Activated naive CD8-positive, alpha-beta T cell (primary cell): ENCODE measurements around the gene ATP9B.

Experiments used
- H3K27ac Mint-ChIP-seq: one replicate; pipeline ENCODE4 v1.8.0; 2021; ENCODE audit warnings: mixed read lengths
- H3K27me3 Mint-ChIP-seq: one replicate; pipeline ENCODE4 v1.8.0; 2021; ENCODE audit warnings: mixed read lengths
- H3K36me3 Mint-ChIP-seq: one replicate; pipeline ENCODE4 v1.8.0; 2021; ENCODE audit warnings: mixed read lengths
- H3K4me1 Mint-ChIP-seq: one replicate; pipeline ENCODE4 v1.8.0; 2021; ENCODE audit warnings: low read depth, mixed read lengths
- H3K4me3 Mint-ChIP-seq: one replicate; pipeline ENCODE4 v1.8.0; 2021; ENCODE audit warnings: mild to moderate bottlenecking, mixed read lengths
- H3K9me3 Mint-ChIP-seq: one replicate; pipeline ENCODE4 v1.8.0; 2021; ENCODE audit warnings: low read depth, mixed read lengths

Gene ATP9B

DNA sequence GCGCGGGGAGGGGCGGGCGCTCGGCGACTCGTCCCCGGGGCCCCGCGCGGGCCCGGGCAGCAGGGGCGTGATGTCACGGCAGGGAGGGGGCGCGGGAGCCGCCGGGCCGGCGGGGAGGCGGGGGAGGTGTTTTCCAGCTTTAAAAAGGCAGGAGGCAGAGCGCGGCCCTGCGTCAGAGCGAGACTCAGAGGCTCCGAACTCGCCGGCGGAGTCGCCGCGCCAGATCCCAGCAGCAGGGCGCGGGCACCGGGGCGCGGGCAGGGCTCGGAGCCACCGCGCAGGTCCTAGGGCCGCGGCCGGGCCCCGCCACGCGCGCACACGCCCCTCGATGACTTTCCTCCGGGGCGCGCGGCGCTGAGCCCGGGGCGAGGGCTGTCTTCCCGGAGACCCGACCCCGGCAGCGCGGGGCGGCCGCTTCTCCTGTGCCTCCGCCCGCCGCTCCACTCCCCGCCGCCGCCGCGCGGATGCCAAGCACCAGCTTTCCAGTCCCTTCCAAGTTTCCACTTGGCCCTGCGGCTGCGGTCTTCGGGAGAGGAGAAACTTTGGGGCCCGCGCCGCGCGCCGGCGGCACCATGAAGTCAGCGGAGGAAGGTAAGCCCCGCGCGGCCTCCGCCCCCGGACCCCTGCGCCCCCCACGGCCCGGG is 326.7 kb downstream of the ATP9B start, which contains the start of gene NFATC1:
NFATC1 (plus strand) TSS at position 170 of the 644 bp plus-strand sequence; CDS start at position 465, 295 bp downstream.
- Mint-ChIP-seq H3K36me3 (peaks cover 3% of the 10 kb centered on the region), H3K4me1 (peaks cover 29% of the 10 kb centered on the region), H3K27ac (peak within 1 kb of the TSS; percentile 81), H3K27me3 (no peaks in the 10 kb centered on the region), H3K4me3 (peak within 1 kb of the TSS; percentile 87), H3K9me3 (no peaks in the 10 kb centered on the region)

DNA sequence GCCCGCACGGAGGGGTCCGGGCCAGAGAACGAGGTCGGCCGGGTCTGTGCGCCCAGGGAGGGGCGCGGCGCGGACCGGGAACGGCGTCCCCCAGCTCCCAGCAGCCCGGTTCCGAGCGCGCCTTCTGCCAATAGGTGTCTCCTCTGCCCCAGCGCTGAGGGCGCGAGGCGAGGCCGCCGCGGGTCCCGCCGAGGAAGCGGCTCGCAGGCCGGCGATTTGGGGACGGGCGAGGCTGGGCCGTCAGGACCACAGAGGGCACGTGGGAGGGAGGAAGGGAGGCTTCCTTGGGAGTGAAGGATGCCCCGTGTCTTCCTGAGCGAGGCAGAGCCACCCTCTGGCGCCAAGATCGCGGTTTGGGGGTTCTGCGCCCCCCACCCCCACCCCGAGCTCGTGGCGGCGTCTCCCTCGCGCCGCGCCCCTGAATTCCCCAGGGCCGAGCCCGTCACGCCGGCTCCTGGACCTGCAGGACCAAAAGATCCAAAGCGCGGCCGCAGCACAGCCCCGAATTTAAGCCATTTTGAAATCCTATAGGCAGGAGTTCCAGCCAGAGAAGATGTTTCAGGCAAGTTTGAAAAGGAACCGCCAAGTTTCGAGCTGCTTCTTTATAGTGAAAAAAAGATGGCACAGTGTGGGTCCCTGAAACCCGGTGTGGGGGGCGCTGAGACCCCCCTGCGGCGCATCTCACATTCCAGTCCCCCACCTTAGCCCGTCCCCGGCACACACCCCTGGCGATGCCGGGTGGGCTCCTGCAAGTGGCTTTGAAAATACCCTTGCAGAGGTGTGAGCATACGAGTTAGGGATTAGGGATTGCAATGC is 327.4 kb downstream of the ATP9B start:
- Mint-ChIP-seq H3K36me3 (peaks cover 3% of the 10 kb centered on the region), H3K27me3 (no peaks in the 10 kb centered on the region), H3K4me3 (peak overlapping the region; percentile 81), H3K27ac (peak overlapping the region; percentile 34), H3K9me3 (no peaks in the 10 kb centered on the region), H3K4me1 (peaks cover 34% of the 10 kb centered on the region)

DNA sequence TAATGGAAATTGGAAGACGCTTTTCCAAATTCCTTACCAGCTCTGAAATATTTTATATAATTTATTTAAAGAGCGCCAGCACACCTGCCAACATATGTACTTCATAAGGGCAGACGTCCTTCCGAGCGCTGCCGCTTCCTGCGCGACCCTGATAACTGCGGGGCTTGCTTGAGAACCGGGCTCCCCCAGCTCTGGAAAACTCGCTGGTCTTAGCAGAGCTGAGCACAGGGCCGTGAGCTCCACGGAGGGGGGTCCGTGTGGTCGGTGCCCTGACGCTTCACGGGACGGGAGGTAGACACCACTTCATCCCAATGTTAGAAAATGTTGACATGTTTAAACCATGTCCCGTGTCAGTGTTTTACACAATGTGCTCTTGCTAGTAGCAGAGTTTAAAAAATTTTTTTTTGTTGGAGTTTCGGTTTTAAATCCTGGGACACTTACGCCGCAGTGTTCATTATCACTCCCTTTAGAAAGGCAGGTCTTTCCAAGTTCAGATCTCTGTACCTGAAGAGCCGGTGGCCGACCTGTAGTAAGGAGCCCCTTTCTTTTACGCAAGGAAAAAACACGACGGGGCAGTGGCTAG is 328.1 kb downstream of the ATP9B start:
- H3K27ac Mint-ChIP-seq: no peak overlapping the region
- H3K27me3 Mint-ChIP-seq: no peaks in the 10 kb centered on the region
- H3K4me1 Mint-ChIP-seq: peaks cover 32% of the 10 kb centered on the region
- H3K36me3 Mint-ChIP-seq: peaks cover 3% of the 10 kb centered on the region
- peak overlapping the region; percentile 98 for H3K4me3 Mint-ChIP-seq
- no peaks in the 10 kb centered on the region for H3K9me3 Mint-ChIP-seq

DNA sequence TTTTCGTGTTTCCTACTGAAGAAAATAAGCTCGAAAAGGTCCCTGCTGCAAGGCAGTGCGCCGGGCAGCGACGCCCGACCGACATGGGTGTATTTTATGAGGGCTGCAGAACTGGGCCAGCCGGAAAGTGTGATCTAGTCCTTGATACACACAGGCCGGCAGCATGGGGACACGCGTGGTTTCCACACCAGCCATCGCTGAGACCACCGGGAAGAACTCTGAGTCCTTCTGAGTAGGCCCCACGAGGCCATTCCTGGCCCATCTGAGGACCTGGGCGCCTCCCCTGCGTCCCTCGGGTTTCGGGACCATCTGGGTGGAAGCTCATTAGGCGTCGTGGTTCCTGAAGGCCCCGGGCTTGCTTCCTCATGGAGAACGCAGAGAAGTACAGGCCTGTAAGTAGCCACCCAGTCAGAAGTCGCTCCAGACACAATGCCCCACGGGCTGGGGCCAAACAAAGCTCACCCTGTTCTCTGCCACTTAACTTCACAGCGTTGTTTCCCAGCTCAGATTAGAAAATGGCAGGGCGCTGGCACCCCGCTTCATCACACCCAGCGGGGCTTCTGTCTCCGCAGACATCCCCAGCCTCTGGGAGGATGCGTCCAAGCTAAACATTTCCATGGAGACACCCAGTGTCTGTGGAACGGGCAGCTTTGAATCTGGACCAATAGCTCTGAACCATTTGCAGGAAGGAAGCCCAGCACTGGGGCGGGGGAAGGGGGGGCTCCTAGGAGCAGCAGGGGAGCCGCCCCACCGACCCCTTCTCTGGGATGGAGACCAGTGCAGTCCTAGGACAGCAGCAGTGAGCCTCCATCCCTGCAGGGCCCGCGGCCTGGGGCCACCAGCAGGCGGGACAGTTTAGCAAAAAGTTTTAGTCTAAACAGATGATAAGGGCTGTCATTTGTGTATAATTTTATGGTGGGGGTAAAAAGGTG is 328.9 kb downstream of the ATP9B start:
- Mint-ChIP-seq H3K9me3 (no peaks in the 10 kb centered on the region), H3K4me3 (peak overlapping the region; percentile 98), H3K36me3 (peaks cover 3% of the 10 kb centered on the region), H3K27me3 (no peaks in the 10 kb centered on the region), H3K4me1 (peaks cover 33% of the 10 kb centered on the region), H3K27ac (peak overlapping the region; percentile 96)

DNA sequence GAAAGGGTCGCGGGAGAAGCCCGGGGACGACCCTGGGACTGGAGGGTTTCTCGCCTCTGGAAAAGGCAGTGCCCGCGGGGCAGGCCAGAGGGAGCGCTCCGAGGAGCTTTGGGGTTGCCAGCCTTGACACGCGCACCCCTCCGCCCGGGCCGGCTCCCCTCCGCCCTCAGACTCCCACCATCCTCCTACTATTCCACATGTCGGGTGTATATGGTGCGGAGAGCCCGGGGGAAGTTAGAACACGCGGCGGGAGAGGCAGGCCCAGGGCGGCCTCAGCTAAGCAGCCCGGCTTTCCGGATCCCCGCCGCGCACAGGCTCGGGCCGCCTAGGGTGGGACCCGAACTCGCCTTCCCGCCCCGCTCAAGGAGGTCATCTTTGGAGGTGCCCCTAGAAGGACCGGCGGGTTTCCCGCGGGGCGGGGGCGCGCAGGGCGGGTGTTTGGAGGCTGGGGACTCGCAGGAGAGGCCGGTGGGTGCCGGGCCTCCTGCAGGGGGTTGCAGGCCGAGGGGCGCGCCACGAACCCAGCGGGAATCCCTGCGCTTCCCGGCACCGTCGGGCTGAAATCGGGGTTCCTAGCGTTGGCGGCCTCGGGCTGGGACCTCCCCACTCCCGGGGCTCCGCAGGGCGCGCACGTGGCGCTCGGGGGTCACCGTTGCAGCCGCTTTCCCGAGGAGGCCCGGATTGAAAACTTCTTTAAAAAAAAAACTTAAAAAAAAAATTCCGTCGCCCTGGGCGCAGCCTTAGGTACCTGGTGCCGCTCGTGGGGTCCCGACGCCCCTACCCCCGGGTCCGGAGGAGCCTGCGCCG is 330.3 kb downstream of the ATP9B start:
- Mint-ChIP-seq H3K27me3 (no peaks in the 10 kb centered on the region), H3K4me3 (peak overlapping the region; percentile 98), H3K36me3 (peaks cover 3% of the 10 kb centered on the region), H3K4me1 (peaks cover 43% of the 10 kb centered on the region), H3K27ac (peak overlapping the region; percentile 96), H3K9me3 (no peaks in the 10 kb centered on the region)

DNA sequence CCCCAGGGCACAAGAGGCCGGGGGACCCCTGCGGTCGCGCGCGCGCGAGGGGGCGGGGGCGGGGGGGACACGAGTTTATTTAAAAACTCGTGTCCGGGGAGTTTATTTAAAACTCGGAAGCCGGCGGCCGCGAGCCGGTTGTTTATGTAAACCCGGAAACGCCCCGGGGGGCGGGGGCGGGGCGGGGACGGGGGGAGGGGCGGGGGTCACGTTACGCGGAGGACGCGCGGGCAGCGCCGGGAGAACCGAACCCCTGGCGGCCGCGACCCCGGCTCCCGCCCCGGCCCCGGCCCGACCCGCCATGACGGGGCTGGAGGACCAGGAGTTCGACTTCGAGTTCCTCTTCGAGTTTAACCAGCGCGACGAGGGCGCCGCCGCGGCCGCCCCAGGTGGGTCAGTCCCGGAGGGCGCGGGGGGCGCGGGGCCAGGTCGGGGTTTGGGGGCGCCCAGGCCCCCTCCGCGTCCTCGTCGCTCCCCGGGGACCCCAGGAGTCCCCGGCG is 330.9 kb downstream of the ATP9B start:
- Mint-ChIP-seq H3K4me1 (peaks cover 48% of the 10 kb centered on the region), H3K9me3 (no peaks in the 10 kb centered on the region), H3K27me3 (no peaks in the 10 kb centered on the region), H3K27ac (no peak overlapping the region), H3K36me3 (peaks cover 3% of the 10 kb centered on the region), H3K4me3 (no peak overlapping the region)

DNA sequence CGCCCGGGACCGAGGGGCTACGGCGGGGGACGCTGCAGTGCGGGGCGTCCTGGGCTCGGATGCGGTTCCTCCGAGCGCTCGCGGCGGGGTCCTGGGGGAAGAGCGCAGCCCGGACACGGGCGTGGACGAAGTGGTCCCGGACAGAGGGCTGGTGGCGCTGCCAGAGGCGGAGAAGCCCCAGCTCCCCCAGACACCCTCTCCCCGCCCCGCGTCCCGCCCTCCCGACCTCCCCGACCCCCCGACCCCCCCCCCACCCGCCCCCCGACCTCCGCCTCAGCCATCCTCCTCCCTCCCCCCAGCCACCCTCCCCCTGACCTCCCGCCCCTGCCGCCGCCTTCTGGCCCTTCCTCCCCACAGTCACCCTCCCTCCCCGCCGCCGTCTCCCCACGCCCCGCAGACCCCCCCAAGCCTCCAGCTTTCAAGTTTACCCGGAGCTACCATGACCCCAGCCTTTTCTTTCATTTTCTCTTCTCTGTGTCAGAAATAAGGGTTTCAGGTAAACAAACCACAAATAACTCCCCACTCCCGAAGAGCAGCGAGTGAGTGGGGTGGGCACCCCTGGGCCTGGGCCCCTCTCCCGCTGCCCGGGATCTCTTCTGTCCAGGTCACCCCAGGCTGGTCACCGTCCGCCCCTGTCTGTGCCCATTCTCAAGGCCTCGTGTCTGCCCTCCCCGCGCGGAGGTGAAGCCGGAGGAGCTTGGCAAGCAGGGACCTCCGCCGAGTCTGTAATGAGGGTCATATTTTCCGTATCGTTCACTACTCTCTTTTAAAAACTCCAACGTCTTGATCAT is 331.6 kb downstream of the ATP9B start:
- peaks cover 54% of the 10 kb centered on the region for H3K4me1 Mint-ChIP-seq
- peaks cover 4% of the 10 kb centered on the region for H3K36me3 Mint-ChIP-seq

DNA sequence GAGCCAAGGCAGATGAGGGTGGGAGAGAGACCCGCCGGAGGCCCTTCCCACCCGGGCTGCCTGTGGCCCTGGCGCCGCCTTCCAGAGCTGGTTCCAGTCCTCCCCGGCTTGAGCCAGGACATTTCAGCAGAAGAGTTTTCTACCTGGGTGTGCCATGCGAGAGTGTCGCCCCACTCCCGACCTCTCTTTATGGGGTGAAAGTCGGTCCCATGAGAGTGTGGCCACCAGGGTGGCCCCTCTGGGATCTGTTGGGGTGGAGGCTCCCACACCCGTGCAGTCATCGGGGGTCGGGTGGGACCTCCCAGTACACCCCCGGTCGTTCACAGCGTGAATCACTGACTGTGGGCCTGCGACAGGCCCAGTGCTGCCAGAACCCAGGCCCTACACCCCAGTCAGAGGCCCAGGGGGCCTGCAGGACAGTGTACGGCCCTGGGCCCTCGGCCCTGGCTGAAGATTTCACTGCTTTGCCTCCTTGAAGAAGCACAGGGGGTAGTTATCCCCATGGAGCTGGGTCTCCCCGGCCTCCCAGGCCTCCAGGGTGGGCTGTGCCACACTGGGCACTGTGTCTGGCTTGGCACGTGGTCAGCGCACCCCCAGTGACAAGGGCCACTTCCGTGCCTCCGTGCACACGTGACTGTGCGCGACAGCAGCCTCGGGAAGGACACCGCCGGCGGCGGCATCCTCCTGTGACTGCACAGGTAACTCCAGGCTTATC is 332.5 kb downstream of the ATP9B start:
- H3K36me3 Mint-ChIP-seq: peaks cover 11% of the 10 kb centered on the region
- H3K4me1 Mint-ChIP-seq: peaks cover 62% of the 10 kb centered on the region
- H3K27ac Mint-ChIP-seq: peak overlapping the region; percentile 95
- H3K4me3 Mint-ChIP-seq: peak overlapping the region; percentile 87
- H3K27me3 Mint-ChIP-seq: no peaks in the 10 kb centered on the region
- no peaks in the 10 kb centered on the region for H3K9me3 Mint-ChIP-seq

More for the DNA sequence above, 331.6 kb downstream of the ATP9B start:
- peak overlapping the region; percentile 87 for H3K4me3 Mint-ChIP-seq
- no peaks in the 10 kb centered on the region for H3K27me3 Mint-ChIP-seq
- H3K27ac Mint-ChIP-seq: peak overlapping the region; percentile 95
- H3K9me3 Mint-ChIP-seq: no peaks in the 10 kb centered on the region

DNA sequence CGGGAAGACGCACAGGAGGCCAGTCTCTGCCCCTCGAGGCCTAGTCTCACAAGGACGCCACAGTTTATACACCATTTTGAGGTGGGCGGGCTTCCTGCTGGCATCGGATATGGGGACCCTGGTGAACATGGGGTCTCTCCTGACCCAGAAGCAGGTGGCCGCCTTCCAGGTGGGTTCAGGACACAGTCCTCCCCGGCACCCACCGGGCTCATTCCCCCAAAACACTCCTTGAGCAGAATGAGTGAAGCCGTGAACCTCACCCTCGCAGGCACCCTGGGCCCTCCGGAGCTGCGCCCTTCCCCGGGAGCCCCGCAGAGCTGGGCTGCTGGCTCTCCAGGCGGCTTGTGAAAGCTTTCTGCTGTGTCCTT is 333.0 kb downstream of the ATP9B start:
- Mint-ChIP-seq H3K36me3 (peaks cover 11% of the 10 kb centered on the region), H3K9me3 (no peaks in the 10 kb centered on the region), H3K4me3 (peak overlapping the region; percentile 87), H3K27ac (peak overlapping the region; percentile 98), H3K4me1 (peaks cover 62% of the 10 kb centered on the region), H3K27me3 (no peaks in the 10 kb centered on the region)

DNA sequence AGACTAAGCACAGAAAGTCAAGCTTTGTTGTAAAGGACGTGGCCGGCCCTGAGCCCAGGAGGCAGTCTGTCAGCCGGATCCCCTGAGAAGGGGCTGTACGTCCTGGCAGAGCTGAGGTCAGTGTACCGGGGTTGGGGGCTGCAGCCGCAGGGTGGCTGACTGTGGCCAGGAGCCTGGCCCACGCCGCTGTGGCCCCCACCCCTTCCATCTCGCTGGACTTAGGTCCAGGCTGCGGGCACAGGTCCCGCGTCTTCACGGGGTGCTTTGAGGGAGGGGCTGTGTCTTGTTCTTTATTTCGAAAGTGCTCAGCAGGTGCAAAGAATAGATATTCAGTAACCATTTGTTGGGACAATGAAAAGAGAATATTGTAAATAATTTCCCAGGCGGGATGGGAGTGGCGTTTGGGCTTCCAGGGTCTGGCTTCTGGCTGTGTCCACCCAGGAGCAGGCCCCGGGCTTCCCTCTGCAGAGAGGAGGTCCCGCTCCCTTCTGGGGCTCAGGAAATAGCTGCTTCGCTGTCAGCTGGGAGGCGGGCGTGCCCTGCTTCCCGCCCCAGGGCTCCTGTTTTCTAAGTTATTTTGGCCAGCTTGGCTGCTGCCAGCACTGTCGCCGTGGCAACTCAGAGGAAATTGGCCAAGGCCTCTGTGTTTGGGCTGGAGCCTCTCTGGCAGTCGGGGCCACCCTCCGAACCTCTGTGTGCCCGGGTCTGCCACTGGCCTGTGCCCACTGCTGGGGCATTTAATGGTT is 334.0 kb downstream of the ATP9B start:
- Mint-ChIP-seq H3K9me3 (no peaks in the 10 kb centered on the region), H3K36me3 (peaks cover 11% of the 10 kb centered on the region), H3K27me3 (no peaks in the 10 kb centered on the region), H3K4me1 (peaks cover 67% of the 10 kb centered on the region), H3K4me3 (peak overlapping the region; percentile 87), H3K27ac (peak overlapping the region; percentile 98)

DNA sequence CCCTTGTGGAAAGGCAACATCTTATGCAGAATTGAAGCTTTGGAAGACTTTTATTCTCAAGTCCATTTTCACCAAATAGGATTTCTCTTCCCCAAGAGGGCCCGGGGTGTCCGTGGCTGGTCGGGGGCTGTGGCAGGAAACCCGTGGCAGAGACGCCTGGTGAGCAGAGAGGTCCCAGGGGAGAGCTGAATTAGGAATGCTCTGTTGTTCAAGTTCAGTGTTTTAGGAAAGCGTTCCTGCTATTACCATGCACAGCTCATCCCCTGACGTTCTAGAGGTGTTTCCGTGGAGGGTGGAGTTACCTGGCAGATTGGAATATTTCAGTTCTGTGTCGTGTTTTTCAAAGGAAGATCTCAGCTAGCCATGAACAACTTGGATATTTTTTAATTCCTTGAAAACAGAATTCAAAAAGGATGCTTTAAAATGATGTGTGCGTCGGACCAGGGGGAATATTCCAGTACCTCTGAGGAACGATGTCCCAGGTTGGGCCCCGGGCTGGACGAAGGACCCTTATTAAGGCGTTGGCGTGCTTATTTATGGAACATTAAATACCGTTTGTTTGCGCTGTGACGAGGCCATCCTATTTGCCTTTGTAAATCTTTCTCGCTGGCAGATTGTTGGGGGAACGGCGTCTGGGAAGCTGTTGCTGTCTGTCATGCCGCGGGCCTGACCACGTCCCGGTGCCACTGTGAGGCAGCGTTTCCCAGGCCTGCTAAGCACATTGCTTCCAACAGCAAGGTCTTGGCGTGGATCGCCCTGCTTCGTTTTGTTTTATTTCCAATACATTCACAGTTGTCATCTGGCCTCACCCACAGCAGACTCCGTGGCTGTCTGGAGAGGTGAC is 334.8 kb downstream of the ATP9B start:
- Mint-ChIP-seq H3K36me3 (peaks cover 9% of the 10 kb centered on the region), H3K27me3 (no peaks in the 10 kb centered on the region), H3K4me1 (peaks cover 60% of the 10 kb centered on the region), H3K27ac (peak overlapping the region; percentile 98), H3K4me3 (peak overlapping the region; percentile 87), H3K9me3 (no peaks in the 10 kb centered on the region)
